Vagina (tissue), 2 donors: ENCODE results near the gene SPSB2. TPM values are rescaled to one million over a fixed set of nuclear protein-coding genes. Genes with fewer than 3 reads are reported as not detected.

ENCODE experiments used
- DNase-seq, 2 donors: peaks; one replicate each; pipeline ENCODE4 v3.0.0-alpha.2; 2017; ENCODE audit errors: extremely low spot score in 2 of 2
- H3K27ac ChIP-seq: fragments of 200-600 bp; sonication (generic); one replicate; pipeline ENCODE4 v1.5.1; 2019
- H3K27me3 ChIP-seq: fragments of 200-600 bp; sonication (generic); one replicate; pipeline ENCODE4 v1.5.1; 2019
- H3K36me3 ChIP-seq, 2 donors: fragments of 200-600 bp; sonication (generic); one replicate each; pipeline ENCODE4 v1.5.1; 2017 to 2019
- H3K4me1 ChIP-seq: fragments of 200-600 bp; sonication (generic); one replicate; pipeline ENCODE4 v1.5.1; 2019
- H3K4me3 ChIP-seq, 2 donors: fragments of 200-600 bp; sonication (generic); 1 replicate in 1 of 2; 2 replicates in 1 of 2; pipeline ENCODE4 v1.5.1; 2016 to 2019
- H3K9me3 ChIP-seq: fragments of 200-600 bp; sonication (generic); one replicate; pipeline ENCODE4 v1.5.1; 2019
- POLR2A ChIP-seq, 2 donors: fragments of 450-650 bp; IDR thresholded peaks; one replicate each; pipeline ENCODE4 v1.6.1; 2017; ENCODE audit warnings: antibody characterized with exemption in 2 of 2, mild to moderate bottlenecking in 2 of 2, moderate library complexity in 2 of 2
- POLR2AphosphoS5 ChIP-seq, 2 donors: sonication (generic); formaldehyde crosslinking; IDR thresholded peaks; one replicate each; pipeline ENCODE4 v1.9.0; 2017; ENCODE audit warnings: antibody characterized with exemption in 2 of 2, mild to moderate bottlenecking in 2 of 2, low read depth in 1 of 2; ENCODE audit not compliant: insufficient read depth in 1 of 2
- intact Hi-C: fragments of 100-400 bp; cut with DNase I; formaldehyde crosslinking; loops from one replicate; pipeline ENCODE4 v1.15.1; 2023
- total RNA-seq: library from RNA; depleted of rRNA; stranded (reverse); fragments of >200 nt; gene quantifications from one replicate; pipeline ENCODE4 v1.2.3, GENCODE V29; 2016
- TF ChIP-seq, protein P1 (sequence below), 3 experiments: fragments of 450-650 bp in 2 of 3; fragments of 200-600 bp in 1 of 3; sonication (generic) in 1 of 3; IDR thresholded peaks; one replicate each; pipeline ENCODE4 v1.5.1; 2017 to 2019; ENCODE audit warnings: antibody characterized with exemption in 3 of 3, mild to moderate bottlenecking in 2 of 3, moderate library complexity in 2 of 3

The SPSB2 gene
- total RNA-seq, 1 donor from 2014 or later = 3.2 TPM

DNA sequence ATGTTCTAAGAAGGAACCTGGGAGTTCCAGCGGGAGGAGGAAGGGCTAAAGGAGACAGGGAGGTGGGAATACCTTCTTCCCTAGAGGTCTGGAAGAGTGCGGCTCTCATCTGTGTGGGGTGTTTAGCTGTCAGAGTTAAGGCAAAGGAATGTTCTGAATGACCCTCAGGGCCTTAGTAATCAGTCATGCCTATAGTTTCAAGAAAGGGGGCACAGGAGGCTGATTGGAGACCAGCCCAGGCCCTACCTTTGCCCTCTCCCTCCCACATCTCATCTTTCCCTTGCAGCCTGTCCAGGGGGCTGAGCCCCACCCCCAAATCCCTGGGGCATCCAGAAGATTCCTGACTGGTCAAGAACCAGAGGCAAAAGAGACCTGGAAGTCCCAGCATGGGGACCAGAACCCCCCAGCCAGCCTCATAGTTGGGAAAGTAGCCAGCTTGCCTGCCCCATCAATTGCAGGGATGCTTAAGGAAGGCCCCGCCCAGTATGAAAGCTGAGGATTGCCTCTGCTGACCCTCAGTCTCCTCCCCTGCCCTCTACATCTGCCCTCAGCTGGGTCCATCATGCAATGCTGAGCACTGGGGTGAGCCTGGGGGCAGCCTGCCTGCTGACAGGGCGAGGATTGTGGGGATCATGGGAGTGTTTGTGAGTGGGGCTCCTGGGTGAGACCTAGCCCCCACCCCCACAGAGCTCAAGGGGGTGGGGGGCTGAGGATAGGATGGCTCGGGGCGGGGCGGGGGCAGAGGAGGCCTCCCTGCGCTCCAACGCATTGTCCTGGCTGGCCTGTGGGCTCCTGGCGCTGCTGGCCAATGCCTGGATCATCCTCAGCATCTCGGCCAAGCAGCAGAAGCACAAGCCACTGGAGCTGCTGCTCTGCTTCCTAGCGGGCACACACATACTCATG, 49.7 kb downstream of the SPSB2 start:
- H3K4me1 ChIP-seq = peaks cover 48% of the 10 kb centered on the region
- H3K36me3 ChIP-seq = no peaks in the 10 kb centered on the region
- intact Hi-C loops = no loop called here
- H3K27ac ChIP-seq = no peak overlapping the region
- H3K9me3 ChIP-seq = no peaks in the 10 kb centered on the region
- H3K27me3 ChIP-seq = no peaks in the 10 kb centered on the region
- H3K4me3 ChIP-seq = no peak overlapping the region
- no peak for TF ChIP-seq POLR2A (IDR thresholded peaks at IDR 0.05)
- TF ChIP-seq POLR2AphosphoS5 (IDR thresholded peaks at IDR 0.05; ENCODE audit: insufficient read depth in 1 of 2, low read depth in 1 of 2) = no peak
- TF ChIP-seq, protein P1, sequence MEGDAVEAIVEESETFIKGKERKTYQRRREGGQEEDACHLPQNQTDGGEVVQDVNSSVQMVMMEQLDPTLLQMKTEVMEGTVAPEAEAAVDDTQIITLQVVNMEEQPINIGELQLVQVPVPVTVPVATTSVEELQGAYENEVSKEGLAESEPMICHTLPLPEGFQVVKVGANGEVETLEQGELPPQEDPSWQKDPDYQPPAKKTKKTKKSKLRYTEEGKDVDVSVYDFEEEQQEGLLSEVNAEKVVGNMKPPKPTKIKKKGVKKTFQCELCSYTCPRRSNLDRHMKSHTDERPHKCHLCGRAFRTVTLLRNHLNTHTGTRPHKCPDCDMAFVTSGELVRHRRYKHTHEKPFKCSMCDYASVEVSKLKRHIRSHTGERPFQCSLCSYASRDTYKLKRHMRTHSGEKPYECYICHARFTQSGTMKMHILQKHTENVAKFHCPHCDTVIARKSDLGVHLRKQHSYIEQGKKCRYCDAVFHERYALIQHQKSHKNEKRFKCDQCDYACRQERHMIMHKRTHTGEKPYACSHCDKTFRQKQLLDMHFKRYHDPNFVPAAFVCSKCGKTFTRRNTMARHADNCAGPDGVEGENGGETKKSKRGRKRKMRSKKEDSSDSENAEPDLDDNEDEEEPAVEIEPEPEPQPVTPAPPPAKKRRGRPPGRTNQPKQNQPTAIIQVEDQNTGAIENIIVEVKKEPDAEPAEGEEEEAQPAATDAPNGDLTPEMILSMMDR (IDR thresholded peaks at IDR 0.05) = no peak
- DNase-seq = no peak

DNA sequence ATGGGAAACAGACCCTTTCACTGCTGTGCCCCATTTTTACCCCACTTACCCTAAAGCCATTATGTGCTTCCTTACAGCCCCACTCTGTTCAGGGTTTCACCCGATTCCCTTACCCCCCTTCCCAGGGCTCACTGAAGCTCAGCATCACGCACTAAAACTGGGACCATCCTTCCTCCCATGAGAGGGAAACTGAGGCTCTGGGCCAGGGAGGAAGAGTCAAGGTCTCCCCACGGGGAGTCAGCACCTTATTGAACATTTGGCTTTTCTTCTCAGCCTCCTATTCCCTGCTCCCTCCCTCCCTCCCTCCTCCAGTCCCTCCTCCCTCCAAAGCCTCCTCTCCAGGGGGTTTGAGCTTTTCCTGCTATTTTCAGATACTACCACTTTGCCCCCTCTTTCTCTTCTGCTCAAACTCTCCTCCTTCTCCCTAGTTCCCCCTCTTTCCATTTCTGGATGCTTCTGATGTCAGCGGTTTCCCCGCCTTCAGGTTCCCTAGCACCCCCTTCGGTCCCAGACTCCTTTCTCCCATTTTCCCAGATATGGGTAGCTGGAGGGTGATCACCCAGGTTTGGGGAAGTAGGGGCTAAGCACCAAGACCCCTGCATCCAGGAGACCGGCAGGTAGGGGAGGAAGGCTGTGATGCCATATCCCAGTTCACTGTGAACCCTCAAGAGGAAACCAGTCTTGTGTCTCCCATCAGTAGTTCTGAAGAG, 50.5 kb downstream of the SPSB2 start:
- Histone ChIP-seq H3K4me3 (peak overlapping the region in 1 of 2 donors; percentile 36), H3K36me3 (no peaks in the 10 kb centered on the region), H3K27ac (no peak overlapping the region), H3K9me3 (no peaks in the 10 kb centered on the region), H3K4me1 (peaks cover 43% of the 10 kb centered on the region), H3K27me3 (no peaks in the 10 kb centered on the region)
- no peak for TF ChIP-seq POLR2AphosphoS5 (IDR thresholded peaks at IDR 0.05; ENCODE audit: insufficient read depth in 1 of 2, low read depth in 1 of 2)
- TF ChIP-seq, protein P1 (IDR thresholded peaks at IDR 0.05) = no peak
- no peak for TF ChIP-seq POLR2A (IDR thresholded peaks at IDR 0.05)
- DNase-seq = no peak
- intact Hi-C loops = no loop called here

- Histone ChIP-seq H3K27ac (peak within 1 kb of the TSS; percentile 28), H3K9me3 (no peaks in the 10 kb centered on the region), H3K4me1 (peaks cover 35% of the 10 kb centered on the region), H3K4me3 (peak within 1 kb of the TSS; percentile 36 to 43), H3K36me3 (no peaks in the 10 kb centered on the region), H3K27me3 (no peaks in the 10 kb centered on the region)
- intact Hi-C loops = no loop called here
- TF ChIP-seq, protein P1 (IDR thresholded peaks at IDR 0.05) = no peak
- TF ChIP-seq POLR2AphosphoS5 (IDR thresholded peaks at IDR 0.05; ENCODE audit: insufficient read depth in 1 of 2, low read depth in 1 of 2) (no peak), POLR2A (IDR thresholded peaks at IDR 0.05) (no peak)
- no peak for DNase-seq
Observed at GRCh38 chr12:6821591-6822425, 51.3 kb downstream of the SPSB2 start, which contains the start of gene GPR162. TSS of gene GPR162 (plus strand) at chr12:6821821. CDS start at chr12:6823899, 2,078 bp downstream.

Other genes starting within 250 kb of the SPSB2 start
- gene LPAR5, start 237.3 kb downstream of the SPSB2 start, total RNA-seq = 7.4 TPM
- 0.74 TPM for gene ACRBP, start 225.9 kb downstream of the SPSB2 start, total RNA-seq
- gene ING4, start 210.2 kb downstream of the SPSB2 start, total RNA-seq = 45.7 TPM
- 31.9 TPM for gene ZNF384, start 183.9 kb downstream of the SPSB2 start, total RNA-seq
- gene PIANP, start 172.5 kb downstream of the SPSB2 start, total RNA-seq = 5.6 TPM
- 35.4 TPM for gene COPS7A, start 149.3 kb downstream of the SPSB2 start, total RNA-seq
- 150 TPM for gene MLF2, start 120.2 kb downstream of the SPSB2 start, total RNA-seq
- gene PTMS, start 106.9 kb downstream of the SPSB2 start, total RNA-seq = 132 TPM
- gene LAG3, start 100.8 kb downstream of the SPSB2 start, total RNA-seq = 10.3 TPM
- 14.2 TPM for gene CD4, start 83.8 kb downstream of the SPSB2 start, total RNA-seq
- gene GPR162, start 51.5 kb downstream of the SPSB2 start, total RNA-seq = 3.2 TPM
- 37.3 TPM for gene P3H3, start 44.9 kb downstream of the SPSB2 start, total RNA-seq
- 5.2 TPM for gene GNB3, start 32.4 kb downstream of the SPSB2 start, total RNA-seq
- gene CDCA3, start 22.0 kb downstream of the SPSB2 start, total RNA-seq = 8.6 TPM
- gene USP5, start 21.2 kb downstream of the SPSB2 start, total RNA-seq = 36.6 TPM
- gene TPI1, start 5.8 kb downstream of the SPSB2 start, total RNA-seq = 274 TPM
- gene LRRC23, start 31.5 kb upstream of the SPSB2 start, total RNA-seq = 8.6 TPM
- 20.1 TPM for gene ENO2, start 41.3 kb upstream of the SPSB2 start, total RNA-seq
- 92.1 TPM for gene ATN1, start 54.7 kb upstream of the SPSB2 start, total RNA-seq
- not detected for gene RNU7-1, start 70.5 kb upstream of the SPSB2 start, total RNA-seq
- gene C12orf57, start 70.7 kb upstream of the SPSB2 start, total RNA-seq = 760 TPM
- gene PTPN6, start 78.1 kb upstream of the SPSB2 start, total RNA-seq = 17.4 TPM
- gene PHB2, start 97.4 kb upstream of the SPSB2 start, total RNA-seq = 199 TPM
- gene EMG1, start 97.6 kb upstream of the SPSB2 start, total RNA-seq = 21.9 TPM
- gene LPCAT3, start 145.2 kb upstream of the SPSB2 start, total RNA-seq = 42.0 TPM
- 541 TPM for gene C1S, start 187.4 kb upstream of the SPSB2 start, total RNA-seq
- gene C1R, start 219.1 kb upstream of the SPSB2 start, total RNA-seq = 830 TPM
- gene C1RL, start 235.9 kb upstream of the SPSB2 start, total RNA-seq = 122 TPM